ENCODE data around the gene GLYAT. TPM values are rescaled to one million over a fixed set of nuclear protein-coding genes. Genes with fewer than 3 reads are reported as not detected.
"Not testable (repeated sequence)": the region's sequence is repeated elsewhere in the genome, so short reads cannot be mapped to it uniquely, and the experiment has no call there.

The GLYAT gene
- total RNA-seq, 4 donors from 2014 or later: not detected

DNA sequence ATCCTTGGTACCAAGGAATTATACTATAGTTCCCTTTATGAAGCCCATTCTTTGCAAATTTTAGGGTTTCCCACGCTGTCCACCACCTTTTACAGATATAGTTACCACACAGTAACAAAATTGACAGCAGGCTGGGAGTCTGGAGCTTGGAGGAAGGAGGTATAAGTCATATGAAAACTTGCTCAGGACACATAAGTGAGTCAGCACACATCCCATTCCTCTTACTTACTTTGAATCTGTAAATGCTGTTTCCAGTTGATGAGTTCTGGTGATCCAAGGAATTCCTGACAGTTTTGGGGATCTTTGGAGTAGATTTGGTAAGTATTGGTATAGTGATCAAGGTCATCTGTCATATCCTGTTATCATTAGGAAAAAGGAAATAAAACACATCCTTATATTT lies 19.2 kb downstream of the GLYAT start:
- intact Hi-C loops (cut with DNase I; ENCODE audit: low total_unique reads): no loop called here
- TF ChIP-seq POLR2AphosphoS5 (IDR thresholded peaks at IDR 0.05): no peak
- TF ChIP-seq, protein P1, sequence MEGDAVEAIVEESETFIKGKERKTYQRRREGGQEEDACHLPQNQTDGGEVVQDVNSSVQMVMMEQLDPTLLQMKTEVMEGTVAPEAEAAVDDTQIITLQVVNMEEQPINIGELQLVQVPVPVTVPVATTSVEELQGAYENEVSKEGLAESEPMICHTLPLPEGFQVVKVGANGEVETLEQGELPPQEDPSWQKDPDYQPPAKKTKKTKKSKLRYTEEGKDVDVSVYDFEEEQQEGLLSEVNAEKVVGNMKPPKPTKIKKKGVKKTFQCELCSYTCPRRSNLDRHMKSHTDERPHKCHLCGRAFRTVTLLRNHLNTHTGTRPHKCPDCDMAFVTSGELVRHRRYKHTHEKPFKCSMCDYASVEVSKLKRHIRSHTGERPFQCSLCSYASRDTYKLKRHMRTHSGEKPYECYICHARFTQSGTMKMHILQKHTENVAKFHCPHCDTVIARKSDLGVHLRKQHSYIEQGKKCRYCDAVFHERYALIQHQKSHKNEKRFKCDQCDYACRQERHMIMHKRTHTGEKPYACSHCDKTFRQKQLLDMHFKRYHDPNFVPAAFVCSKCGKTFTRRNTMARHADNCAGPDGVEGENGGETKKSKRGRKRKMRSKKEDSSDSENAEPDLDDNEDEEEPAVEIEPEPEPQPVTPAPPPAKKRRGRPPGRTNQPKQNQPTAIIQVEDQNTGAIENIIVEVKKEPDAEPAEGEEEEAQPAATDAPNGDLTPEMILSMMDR (IDR thresholded peaks at IDR 0.05): no peak
- no peak for TF ChIP-seq POLR2A (IDR thresholded peaks at IDR 0.05)
- TF ChIP-seq EP300 (IDR thresholded peaks at IDR 0.05; ENCODE audit: low read depth): no peak
- DNase-seq: no peak

DNA sequence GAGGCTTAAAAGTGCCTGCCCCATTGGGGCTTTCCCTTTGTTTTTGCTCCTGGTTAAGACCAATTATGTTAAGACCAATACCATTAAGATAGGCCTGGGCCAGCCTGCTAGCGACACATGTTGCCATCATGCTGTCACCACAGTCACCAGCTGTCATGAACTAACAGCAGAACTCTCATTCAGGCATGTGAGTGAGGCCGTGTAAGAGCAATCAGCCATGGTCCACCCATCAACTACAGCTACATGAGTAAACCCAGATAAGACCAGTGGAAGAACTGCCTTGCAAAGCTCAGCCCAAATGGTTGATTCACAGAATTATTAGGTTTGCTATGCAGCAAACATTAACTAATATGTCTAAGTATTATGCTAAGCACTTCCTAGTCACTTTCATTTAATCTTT lies 19.9 kb downstream of the GLYAT start:
- no peak overlapping the region for H3K27ac ChIP-seq
- in situ Hi-C loops (cut with MboI; ENCODE audit: low pct_ligation_motif_present in 1 of 4, low pct_unique_long_range_greater_than_20kb in 1 of 4, low sequenced_read_pairs in 3 of 4): no loop called here
- H3K36me3 ChIP-seq: no peaks in the 10 kb centered on the region
- H3K9me3 ChIP-seq: no peaks in the 10 kb centered on the region
- H3K4me1 ChIP-seq: no peaks in the 10 kb centered on the region
- no peak for DNase-seq
- WGBS, 2 donors (ENCODE audit: low coverage in 1 of 2): 80% methylated on average over 2 of the region's 2 CpGs; no CpG with 5 or more reads in 1 of the 2 donors
- H3K27me3 ChIP-seq: no peaks in the 10 kb centered on the region
- intact Hi-C loops (cut with DNase I; ENCODE audit: low total_unique reads): no loop called here
- TF ChIP-seq, protein P1 (IDR thresholded peaks at IDR 0.05): no peak
- H3K4me3 ChIP-seq: no peak overlapping the region

More for the DNA sequence above, 19.2 kb downstream of the GLYAT start:
- Histone ChIP-seq H3K27ac (no peak overlapping the region), H3K4me3 (no peak overlapping the region), H3K27me3 (no peaks in the 10 kb centered on the region), H3K36me3 (no peaks in the 10 kb centered on the region), H3K4me1 (no peaks in the 10 kb centered on the region), H3K9me3 (no peaks in the 10 kb centered on the region)
- 30 to 41% methylated on average over 1 of the region's 1 CpG for WGBS, 2 donors (ENCODE audit: low coverage in 1 of 2)
- in situ Hi-C loops (cut with MboI; ENCODE audit: low pct_ligation_motif_present in 1 of 4, low pct_unique_long_range_greater_than_20kb in 1 of 4, low sequenced_read_pairs in 3 of 4): no loop called here

DNA sequence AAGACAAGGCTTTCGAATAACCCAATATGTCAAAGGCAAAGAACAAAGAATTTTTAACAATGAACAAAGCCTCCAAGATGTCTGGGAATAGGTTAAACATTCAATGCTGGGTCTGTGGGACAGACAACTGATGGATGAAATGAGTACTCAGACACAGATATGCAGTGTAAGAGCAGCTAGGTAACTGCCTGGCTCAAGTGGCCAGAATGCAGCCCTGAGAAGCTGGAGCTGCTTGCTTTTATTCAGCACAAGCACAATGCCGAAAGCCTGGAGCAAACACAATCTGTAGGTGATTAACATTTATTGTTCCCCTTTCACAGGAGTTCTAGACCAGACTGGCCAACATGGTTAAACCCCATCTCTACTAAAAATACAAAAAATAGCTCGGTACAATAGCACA lies 24.0 kb downstream of the GLYAT start:
- no peaks in the 10 kb centered on the region for H3K36me3 ChIP-seq
- H3K4me1 ChIP-seq: no peaks in the 10 kb centered on the region
- in situ Hi-C loops (cut with MboI; ENCODE audit: low pct_ligation_motif_present in 1 of 4, low pct_unique_long_range_greater_than_20kb in 1 of 4, low sequenced_read_pairs in 3 of 4): no loop called here
- intact Hi-C loops (cut with DNase I; ENCODE audit: low total_unique reads): no loop called here
- TF ChIP-seq EP300 (IDR thresholded peaks at IDR 0.05; ENCODE audit: low read depth) (no peak), POLR2A (IDR thresholded peaks at IDR 0.05) (no peak), POLR2AphosphoS5 (IDR thresholded peaks at IDR 0.05) (no peak)
- TF ChIP-seq, protein P1 (IDR thresholded peaks at IDR 0.05): no peak
- H3K4me3 ChIP-seq: no peak overlapping the region
- peaks cover 5 to 7% of the 10 kb centered on the region in 2 donors for H3K9me3 ChIP-seq
- WGBS, 2 donors (ENCODE audit: low coverage in 1 of 2): 79% methylated on average over 2 to 3 of the region's 3 CpGs
- no peak overlapping the region for H3K27ac ChIP-seq
- H3K27me3 ChIP-seq: peaks cover 3% of the 10 kb centered on the region
- no peak for DNase-seq

DNA sequence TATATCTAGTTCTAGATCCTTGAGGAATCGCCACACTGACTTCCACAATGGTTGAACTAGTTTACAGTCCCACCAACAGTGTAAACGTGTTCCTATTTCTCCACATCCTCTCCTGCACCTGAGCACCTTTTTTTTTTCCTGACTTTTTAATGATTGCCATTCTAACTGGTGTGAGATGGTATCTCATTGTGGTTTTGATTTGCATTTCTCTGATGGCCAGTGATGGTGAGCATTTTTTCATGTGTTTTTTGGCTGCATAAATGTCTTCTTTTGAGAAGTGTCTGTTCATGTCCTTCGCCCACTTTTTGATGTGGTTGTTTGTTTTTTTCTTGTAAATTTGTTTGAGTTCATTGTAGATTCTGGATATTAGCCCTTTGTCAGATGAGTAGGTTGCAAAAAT lies 34.9 kb downstream of the GLYAT start:
- intact Hi-C loops (cut with DNase I; ENCODE audit: low total_unique reads); H3K4me1 ChIP-seq; H3K36me3 ChIP-seq; H3K27me3 ChIP-seq; DNase-seq; H3K4me3 ChIP-seq; H3K27ac ChIP-seq; in situ Hi-C loops (cut with MboI; ENCODE audit: low pct_ligation_motif_present in 1 of 4, low pct_unique_long_range_greater_than_20kb in 1 of 4, low sequenced_read_pairs in 3 of 4); H3K9me3 ChIP-seq: not testable (repeated sequence)
- 65% methylated on average over 2 of the region's 3 CpGs; no CpG with 5 or more reads in 1 of the 2 donors for WGBS, 2 donors (ENCODE audit: low coverage in 1 of 2)

DNA sequence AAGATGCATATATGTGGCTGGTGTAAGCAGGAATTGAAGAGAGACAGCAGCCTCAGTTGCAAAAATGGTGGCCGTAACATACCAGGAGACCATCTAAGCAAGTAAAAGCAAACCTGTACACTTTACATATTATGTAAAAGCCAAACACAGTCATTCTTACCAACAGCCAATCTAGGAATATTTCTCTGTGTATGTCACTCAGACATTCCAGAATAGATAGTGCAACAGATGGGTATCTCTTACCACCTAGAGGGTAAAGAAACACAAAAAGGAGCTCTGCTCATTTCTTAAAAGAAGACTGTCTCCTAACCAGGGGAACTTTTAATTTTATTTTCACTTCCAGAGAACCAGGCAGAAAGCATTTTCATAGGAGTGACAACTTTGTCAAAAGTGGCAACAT lies 38.7 kb downstream of the GLYAT start:
- TF ChIP-seq, protein P1 (IDR thresholded peaks at IDR 0.05): no peak
- TF ChIP-seq EP300 (IDR thresholded peaks at IDR 0.05; ENCODE audit: low read depth) (no peak), POLR2A (IDR thresholded peaks at IDR 0.05) (no peak), POLR2AphosphoS5 (IDR thresholded peaks at IDR 0.05) (no peak)
- no peak for DNase-seq
- H3K36me3 ChIP-seq: no peaks in the 10 kb centered on the region
- in situ Hi-C loops (cut with MboI; ENCODE audit: low pct_ligation_motif_present in 1 of 4, low pct_unique_long_range_greater_than_20kb in 1 of 4, low sequenced_read_pairs in 3 of 4): no loop called here
- H3K4me3 ChIP-seq: no peak overlapping the region
- no peaks in the 10 kb centered on the region for H3K9me3 ChIP-seq
- H3K4me1 ChIP-seq: no peaks in the 10 kb centered on the region
- intact Hi-C loops (cut with DNase I; ENCODE audit: low total_unique reads): no loop called here
- H3K27me3 ChIP-seq: no peaks in the 10 kb centered on the region
- 96 to 100% methylated on average over 1 of the region's 1 CpG for WGBS, 2 donors (ENCODE audit: low coverage in 1 of 2)
- no peak overlapping the region for H3K27ac ChIP-seq
